OCI-LY3 (cell line): ENCODE results near the gene NSUN6.
"Not testable (repeated sequence)": the region's sequence is repeated elsewhere in the genome, so short reads cannot be mapped to it uniquely, and the experiment has no call there.

Source experiments
- H2AFZ ChIP-seq: fragments of 200-600, 300-600 bp; shearing (Covaris generic); 2 replicates; pipeline ENCODE4 v1.6.0; 2014; ENCODE audit warnings: antibody characterized with exemption, low read depth, low read length
- H3K27ac ChIP-seq: fragments of 200-600, 300-600 bp; sonication (generic); 2 replicates; pipeline ENCODE4 v1.5.1; 2014; ENCODE audit warnings: mild to moderate bottlenecking, low read length, moderate library complexity, mixed read lengths
- H3K27me3 ChIP-seq: fragments of 200-600, 300-600 bp; sonication (generic); 2 replicates; pipeline ENCODE4 v1.6.1; 2014; ENCODE audit warnings: low read depth, low read length, mixed read lengths
- H3K36me3 ChIP-seq: fragments of 200-600, 300-600 bp; sonication (generic); replicated peaks from 2 replicates; pipeline ENCODE3; 2014; ENCODE audit warnings: low read depth, low read length, mixed read lengths
- H3K4me1 ChIP-seq: fragments of 300-600, 200-600 bp; sonication (generic); 2 replicates; pipeline ENCODE4 v1.6.1; 2014; ENCODE audit warnings: low read length, mixed read lengths
- H3K4me2 ChIP-seq: fragments of 200-600, 300-600 bp; sonication (generic); 2 replicates; pipeline ENCODE4 v1.6.1; 2014; ENCODE audit warnings: low read length, mixed read lengths
- H3K4me3 ChIP-seq: fragments of 300-600, 200-600 bp; sonication (generic); 2 replicates; pipeline ENCODE4 v1.5.1; 2014; ENCODE audit warnings: antibody characterized with exemption, mild to moderate bottlenecking, low read length, moderate library complexity
- H3K79me2 ChIP-seq: fragments of 300-600, 200-600 bp; shearing (Covaris generic); 2 replicates; pipeline ENCODE4 v1.6.1; 2014; ENCODE audit warnings: mild to moderate bottlenecking, low read length, mixed read lengths
- H3K9ac ChIP-seq: fragments of 300-600, 200-600 bp; shearing (Covaris generic); 2 replicates; pipeline ENCODE4 v1.6.0; 2014; ENCODE audit warnings: mild to moderate bottlenecking, low read length, moderate library complexity
- H3K9me3 ChIP-seq: fragments of 200-600, 300-600 bp; shearing (Covaris generic); 2 replicates; pipeline ENCODE4 v1.6.1; 2014; ENCODE audit warnings: low read length, mixed read lengths; ENCODE audit not compliant: insufficient read depth
- H4K20me1 ChIP-seq: fragments of 200-600, 300-600 bp; sonication (generic); 2 replicates; pipeline ENCODE4 v1.6.1; 2016; ENCODE audit warnings: low read length, mixed read lengths; ENCODE audit not compliant: insufficient read depth
- CTCF ChIP-seq: fragments of 200-600, 300-600 bp; sonication (generic); IDR thresholded peaks from 2 replicates; pipeline ENCODE4 v1.5.1; 2014; ENCODE audit warnings: antibody characterized with exemption, low read length, low read depth
- EZH2phosphoT487 ChIP-seq: fragments of 200-600 bp; shearing (Covaris generic); IDR thresholded peaks from 2 replicates; pipeline ENCODE4 v1.6.1; 2018; ENCODE audit warnings: antibody characterized with exemption, mixed run types, low read depth

The NSUN6 gene

DNA sequence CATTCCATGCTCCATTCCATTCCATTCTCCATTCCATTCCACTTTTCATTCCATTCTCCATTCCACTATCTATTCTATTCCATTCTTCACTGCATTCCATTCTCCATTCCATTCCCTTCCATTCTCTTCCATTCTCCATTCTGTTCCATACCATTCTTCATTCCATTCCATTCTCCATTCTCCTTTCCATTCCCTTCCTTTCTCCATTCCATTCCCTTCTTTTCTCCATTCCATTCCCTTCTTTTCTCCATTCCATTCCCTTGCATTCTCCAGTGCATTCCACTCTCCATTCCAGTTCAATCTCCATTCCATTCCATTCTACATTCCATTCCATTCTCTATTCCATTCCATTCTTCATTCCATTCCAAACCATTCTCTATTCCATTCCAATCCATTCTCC, 80.3 kb downstream of the NSUN6 start:
- no peak overlapping the region for H3K9ac ChIP-seq
- no peaks in the 10 kb centered on the region for H3K9me3 ChIP-seq
- H3K27me3 ChIP-seq: no peaks in the 10 kb centered on the region
- no peak overlapping the region for H2AFZ ChIP-seq
- H3K4me2 ChIP-seq: no peak overlapping the region
- H3K27ac ChIP-seq: no peak overlapping the region
- H3K4me3 ChIP-seq: no peak overlapping the region
- H3K4me1 ChIP-seq: no peaks in the 10 kb centered on the region
- no peaks in the 10 kb centered on the region for H4K20me1 ChIP-seq
- no peak for TF ChIP-seq CTCF
- TF ChIP-seq EZH2phosphoT487: no peak
- H3K36me3 ChIP-seq: no peaks in the 10 kb centered on the region
- H3K79me2 ChIP-seq: no peaks in the 10 kb centered on the region

DNA sequence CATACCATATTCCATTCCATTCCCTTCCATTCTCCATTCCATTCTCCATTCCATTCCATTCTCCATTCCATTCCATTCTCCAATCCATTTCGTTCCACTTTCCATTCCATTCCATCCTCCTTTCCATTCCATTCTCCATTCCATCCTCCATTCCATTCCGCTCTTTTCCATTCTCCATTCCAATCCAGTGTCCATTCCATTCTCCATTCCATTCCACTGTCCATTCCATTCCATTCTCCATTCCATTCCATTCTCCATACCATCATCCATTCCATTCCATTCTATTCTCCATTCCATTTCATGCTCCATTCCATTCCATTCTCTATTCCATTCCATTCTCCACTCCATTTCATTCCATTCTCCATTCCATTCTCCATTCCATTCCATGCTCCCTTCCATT, 81.0 kb downstream of the NSUN6 start:
- H3K4me2 ChIP-seq, H3K9ac ChIP-seq, H3K9me3 ChIP-seq, H2AFZ ChIP-seq, H3K4me1 ChIP-seq, H3K36me3 ChIP-seq, H3K79me2 ChIP-seq, H3K27me3 ChIP-seq, H3K4me3 ChIP-seq, H3K27ac ChIP-seq, H4K20me1 ChIP-seq: not testable (repeated sequence)

DNA sequence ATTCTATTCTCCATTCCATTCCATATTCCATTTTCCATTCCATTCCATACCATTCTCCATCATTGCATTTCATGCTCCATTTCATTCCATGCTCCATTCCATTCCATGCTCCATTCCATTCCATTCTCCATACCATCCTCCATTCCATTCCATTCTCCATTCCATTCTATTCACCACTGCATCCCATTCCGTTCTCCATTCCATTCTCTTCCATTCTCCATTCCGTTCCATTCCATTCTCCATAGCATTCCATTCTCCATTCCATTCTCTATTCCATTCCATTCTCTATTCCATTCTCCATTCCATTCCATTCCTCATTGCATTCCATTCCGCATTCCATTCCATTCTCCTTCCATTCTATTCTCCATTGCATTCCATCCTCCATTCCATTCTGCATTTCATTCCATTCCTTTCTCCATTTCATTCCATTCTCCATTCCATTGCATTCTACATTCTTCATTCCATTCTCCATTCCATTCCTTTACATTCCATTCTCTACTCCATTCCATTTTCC, 84.0 kb downstream of the NSUN6 start:
- no peak overlapping the region for H3K9ac ChIP-seq
- no peaks in the 10 kb centered on the region for H3K27me3 ChIP-seq
- no peaks in the 10 kb centered on the region for H3K9me3 ChIP-seq
- no peaks in the 10 kb centered on the region for H3K79me2 ChIP-seq
- no peak overlapping the region for H3K4me2 ChIP-seq
- H3K36me3 ChIP-seq: no peaks in the 10 kb centered on the region
- TF ChIP-seq CTCF (no peak), EZH2phosphoT487 (no peak)
- no peak overlapping the region for H3K27ac ChIP-seq
- H2AFZ ChIP-seq: no peak overlapping the region
- no peaks in the 10 kb centered on the region for H4K20me1 ChIP-seq
- no peak overlapping the region for H3K4me3 ChIP-seq
- no peaks in the 10 kb centered on the region for H3K4me1 ChIP-seq

DNA sequence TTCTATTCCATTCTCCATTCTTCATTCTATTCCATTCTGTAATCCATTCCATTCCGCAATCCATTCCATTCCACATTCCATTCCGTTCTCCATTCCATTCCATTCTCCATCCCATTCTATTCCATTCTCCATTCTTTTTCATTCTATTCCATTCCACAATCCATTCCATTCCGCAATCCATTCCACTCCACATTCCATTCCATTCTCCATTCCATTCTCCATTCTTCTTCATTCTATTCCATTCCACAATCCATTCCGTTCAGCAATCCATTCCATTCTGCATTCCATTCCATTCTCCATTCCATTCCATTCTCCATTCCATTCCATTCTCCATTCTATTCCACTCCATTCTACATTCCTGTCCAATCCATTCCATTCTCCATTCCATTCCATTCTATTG, 85.2 kb downstream of the NSUN6 start:
- Histone ChIP-seq H2AFZ (no peak overlapping the region), H4K20me1 (no peaks in the 10 kb centered on the region), H3K79me2 (no peaks in the 10 kb centered on the region), H3K9ac (no peak overlapping the region), H3K27me3 (no peaks in the 10 kb centered on the region), H3K4me3 (no peak overlapping the region), H3K27ac (no peak overlapping the region), H3K36me3 (no peaks in the 10 kb centered on the region), H3K9me3 (no peaks in the 10 kb centered on the region; the same call in 1 of the 2 replicates), H3K4me2 (no peak overlapping the region), H3K4me1 (no peaks in the 10 kb centered on the region)
- no peak for TF ChIP-seq CTCF
- no peak for TF ChIP-seq EZH2phosphoT487

GRCh38 chr10:18565006-18565405, 86.4 kb downstream of the NSUN6 start:
- H3K79me2 ChIP-seq: no peaks in the 10 kb centered on the region
- no peak overlapping the region for H2AFZ ChIP-seq
- H3K27me3 ChIP-seq: no peaks in the 10 kb centered on the region
- no peak overlapping the region for H3K4me3 ChIP-seq
- no peaks in the 10 kb centered on the region for H3K4me1 ChIP-seq
- no peak overlapping the region for H3K27ac ChIP-seq
- H3K36me3 ChIP-seq: no peaks in the 10 kb centered on the region
- H3K4me2 ChIP-seq: no peak overlapping the region
- H4K20me1 ChIP-seq: no peaks in the 10 kb centered on the region
- H3K9me3 ChIP-seq: no peaks in the 10 kb centered on the region; the same call in 1 of the 2 replicates
- no peak for TF ChIP-seq EZH2phosphoT487
- no peak for TF ChIP-seq CTCF
- no peak overlapping the region for H3K9ac ChIP-seq
